A549 treated with DMSO at 1 μM for 4 hours (cell line): ENCODE results near the gene DPPA4. TPM values are rescaled to one million over a fixed set of nuclear protein-coding genes. Genes with fewer than 3 reads are reported as not detected.

Experiments
- total RNA-seq: library from RNA; stranded (reverse); fragments of 200-300 nt; extraction: Qiagen RNA extraction; gene quantifications from 5 replicates; pipeline ENCODE4 v1.2.3, GENCODE V29; 2022; ENCODE audit warnings: low read depth

The DPPA4 gene, protein sequence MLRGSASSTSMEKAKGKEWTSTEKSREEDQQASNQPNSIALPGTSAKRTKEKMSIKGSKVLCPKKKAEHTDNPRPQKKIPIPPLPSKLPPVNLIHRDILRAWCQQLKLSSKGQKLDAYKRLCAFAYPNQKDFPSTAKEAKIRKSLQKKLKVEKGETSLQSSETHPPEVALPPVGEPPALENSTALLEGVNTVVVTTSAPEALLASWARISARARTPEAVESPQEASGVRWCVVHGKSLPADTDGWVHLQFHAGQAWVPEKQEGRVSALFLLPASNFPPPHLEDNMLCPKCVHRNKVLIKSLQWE
- total RNA-seq, result not detected in 5 replicates

DNA sequence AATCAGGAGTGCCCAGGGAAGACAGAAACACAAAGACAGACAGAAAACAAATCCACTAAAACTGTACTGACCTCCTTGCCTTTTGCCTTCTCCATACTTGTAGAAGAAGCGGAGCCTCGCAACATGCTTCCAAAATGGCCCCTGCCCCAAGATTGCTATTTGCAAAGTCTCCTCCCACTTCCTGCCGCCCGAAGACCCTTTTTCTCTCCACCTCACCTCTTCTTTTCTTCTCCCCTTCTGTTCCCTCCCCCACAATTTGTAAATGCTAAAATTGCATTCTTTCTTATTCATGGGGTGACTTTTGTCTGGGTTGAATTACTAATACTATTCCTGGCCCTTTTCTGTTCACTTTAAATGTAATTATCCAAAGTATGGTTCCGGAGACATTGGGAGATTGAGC, at the start of gene DPPA4:
TSS of gene DPPA4 (minus strand) at position 154 of the 400 bp plus-strand sequence. CDS start at position 125, 29 bp downstream.

DNA sequence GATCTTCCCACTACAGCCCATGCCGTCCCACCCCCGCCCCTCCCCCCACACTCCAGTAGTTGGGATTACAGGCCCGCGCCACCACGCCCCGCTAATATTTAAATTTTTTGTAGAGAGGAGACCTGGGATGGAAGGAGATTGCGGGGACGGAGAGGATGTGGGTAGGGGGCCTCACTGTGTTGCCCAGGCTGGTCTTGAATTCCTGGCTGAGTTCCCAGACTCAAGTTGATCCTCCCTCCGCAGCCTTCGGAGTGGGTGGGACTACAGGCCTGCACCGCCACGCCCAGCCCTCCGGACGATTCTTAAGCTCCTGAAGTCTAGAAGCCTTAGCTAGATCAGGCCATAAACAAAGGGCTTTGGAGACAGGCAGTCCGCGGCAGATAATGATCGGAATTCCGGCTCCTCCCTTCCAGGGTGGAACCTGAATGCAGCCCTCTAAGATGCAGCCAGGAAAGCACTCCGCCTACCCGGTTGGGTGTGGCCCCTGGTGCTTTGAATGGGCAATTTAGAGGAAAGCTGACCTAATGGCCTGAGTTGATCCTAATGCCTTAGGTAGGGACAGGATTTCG, 21.1 kb downstream of the DPPA4 start, which contains the start of gene DPPA2:
TSS of gene DPPA2 (minus strand) at position 356 of the 569 bp plus-strand sequence. CDS start 1,975 bp downstream, outside the sequence.

Other genes with a start within 250 kb of the DPPA4 start
- gene MORC1, start 219.4 kb downstream of the DPPA4 start, total RNA-seq, result not detected in 5 replicates
- not detected in 5 replicates for gene C3orf85, start 200.8 kb downstream of the DPPA4 start, total RNA-seq
- gene DPPA2, start 21.0 kb downstream of the DPPA4 start, total RNA-seq, result not detected in 5 replicates